HG02943 (cell line): Measurements from ENCODE around the gene CDR2L.
A peak's percentile ranks its signal among the peaks of the same experiment; 100 is the strongest.
"Not testable (repeated sequence)": the region's sequence is repeated elsewhere in the genome, so short reads cannot be mapped to it uniquely, and the experiment has no call there.

Experiments used
- ATAC-seq: cut with Tn5 transposase; IDR thresholded peaks from one replicate; pipeline ENCODE4 v1.9.1; 2021; ENCODE audit warnings: mild to moderate bottlenecking, low read depth, moderate library complexity; ENCODE audit not compliant: unreplicated experiment

Gene CDR2L

GRCh38 chr17:75006653-75007052 is 19.2 kb downstream of the CDR2L start:
- no peak for ATAC-seq

GRCh38 chr17:75008373-75008772 is 20.9 kb downstream of the CDR2L start:
- no peak for ATAC-seq

- no peak for ATAC-seq
Observed at GRCh38 chr17:75009139-75009724, 21.8 kb downstream of the CDR2L start.

- no peak for ATAC-seq
Observed at GRCh38 chr17:75010683-75011400, 23.4 kb downstream of the CDR2L start.

- ATAC-seq = no peak
Observed at GRCh38 chr17:75011401-75012095, 24.1 kb downstream of the CDR2L start.

- no peak for ATAC-seq
Observed at GRCh38 chr17:75012096-75012345, 24.6 kb downstream of the CDR2L start.

- ATAC-seq = peak; percentile 74
Observed at GRCh38 chr17:75012346-75013091, 25.1 kb downstream of the CDR2L start, which contains the start of gene MRPL58. MRPL58 (plus strand) TSS chr17:75012670; CDS start chr17:75012687, 17 bp downstream.

GRCh38 chr17:75013092-75013559 is 25.7 kb downstream of the CDR2L start:
- ATAC-seq = no peak

GRCh38 chr17:75019146-75019545 is 31.7 kb downstream of the CDR2L start:
- ATAC-seq = no peak

GRCh38 chr17:75019710-75020109 is 32.3 kb downstream of the CDR2L start:
- no peak for ATAC-seq

GRCh38 chr17:75020331-75021110 is 33.1 kb downstream of the CDR2L start:
- no peak for ATAC-seq

- ATAC-seq = no peak
Observed at GRCh38 chr17:75024686-75025397, 37.4 kb downstream of the CDR2L start.

- not testable (repeated sequence) for ATAC-seq
Observed at GRCh38 chr17:75025398-75025734, 37.9 kb downstream of the CDR2L start.

GRCh38 chr17:75026650-75027049 is 39.2 kb downstream of the CDR2L start:
- not testable (repeated sequence) for ATAC-seq

- no peak for ATAC-seq
Observed at GRCh38 chr17:75030161-75030560, 42.7 kb downstream of the CDR2L start.

- no peak for ATAC-seq
Observed at GRCh38 chr17:75031972-75032719, 44.7 kb downstream of the CDR2L start.

GRCh38 chr17:75032720-75033280 is 45.4 kb downstream of the CDR2L start:
- no peak for ATAC-seq

- peak; percentile 52 for ATAC-seq
Observed at GRCh38 chr17:75033346-75034235, 46.2 kb downstream of the CDR2L start.
